ENCODE data around the gene CD300LG.
"Not testable (repeated sequence)": the region's sequence is repeated elsewhere in the genome, so short reads cannot be mapped to it uniquely, and the experiment has no call there.

Gene CD300LG

GRCh38 chr17:43846963-43847371 is at the start of gene CD300LG:
CD300LG (plus strand) TSS chr17:43847176; CDS start chr17:43847217, 41 bp downstream.
- no peak for DNase-seq

GRCh38 chr17:43798024-43798423 is 49.0 kb upstream of the CD300LG start:
- DNase-seq: not testable (repeated sequence)

GRCh38 chr17:43799047-43799446 is 47.9 kb upstream of the CD300LG start:
- no peak for DNase-seq

- no peak for DNase-seq
These were observed 46.2 kb upstream of the CD300LG start for GRCh38 chr17:43800736-43801135.

GRCh38 chr17:43801844-43802243 is 45.1 kb upstream of the CD300LG start:
- DNase-seq: no peak

GRCh38 chr17:43803758-43804157 is 43.2 kb upstream of the CD300LG start:
- DNase-seq: no peak

GRCh38 chr17:43805117-43805516 is 41.9 kb upstream of the CD300LG start:
- DNase-seq: no peak

GRCh38 chr17:43808076-43808475 is 38.9 kb upstream of the CD300LG start:
- no peak for DNase-seq

- DNase-seq: peak; percentile 88
These were observed 37.9 kb upstream of the CD300LG start for GRCh38 chr17:43809121-43809520.

- DNase-seq: no peak
These were observed 36.7 kb upstream of the CD300LG start for GRCh38 chr17:43810226-43810715.

GRCh38 chr17:43810823-43811222 is 36.2 kb upstream of the CD300LG start:
- DNase-seq: no peak

- no peak for DNase-seq
These were observed 34.3 kb upstream of the CD300LG start for GRCh38 chr17:43812396-43813265.

GRCh38 chr17:43813386-43813785 is 33.6 kb upstream of the CD300LG start:
- no peak for DNase-seq

GRCh38 chr17:43814026-43814425 is 33.0 kb upstream of the CD300LG start:
- DNase-seq: no peak

GRCh38 chr17:43814714-43815113 is 32.3 kb upstream of the CD300LG start:
- DNase-seq: no peak

- DNase-seq: no peak
These were observed 30.3 kb upstream of the CD300LG start for GRCh38 chr17:43816336-43817320.

- DNase-seq: no peak
These were observed 29.1 kb upstream of the CD300LG start for GRCh38 chr17:43817826-43818225.

GRCh38 chr17:43818966-43819365 is 28.0 kb upstream of the CD300LG start:
- no peak for DNase-seq

- DNase-seq: no peak
These were observed 26.2 kb upstream of the CD300LG start for GRCh38 chr17:43820759-43821158.

- no peak for DNase-seq
These were observed 24.3 kb upstream of the CD300LG start for GRCh38 chr17:43822570-43823190.

GRCh38 chr17:43823350-43824084 is 23.5 kb upstream of the CD300LG start:
- no peak for DNase-seq

- no peak for DNase-seq
These were observed 21.4 kb upstream of the CD300LG start for GRCh38 chr17:43825567-43825966.

Measured in NCI-H526 treated with DMSO at 0.1 percent for 48 hours (cell line).